ENCODE results near the gene KMT5B.

- no peak for TF ChIP-seq CTCF (IDR thresholded peaks at IDR 0.05)
- TF ChIP-seq POLR2A (IDR thresholded peaks at IDR 0.05) = no peak
- TF ChIP-seq EP300 (IDR thresholded peaks at IDR 0.05) = no peak
Measured at GRCh38 chr11:68258363-68258765, 45.3 kb upstream of the KMT5B start.

All from sigmoid colon (tissue), 4 donors.